Measurements from ENCODE around the gene GNG13. TPM values are rescaled to one million over a fixed set of nuclear protein-coding genes. Genes with fewer than 3 reads are reported as not detected.

The GNG13 gene
- total and polyA plus RNA-seq, 2 donors (not counting 3 experiments of a cell fraction or from before 2014, with no cell fraction given), result not detected

DNA sequence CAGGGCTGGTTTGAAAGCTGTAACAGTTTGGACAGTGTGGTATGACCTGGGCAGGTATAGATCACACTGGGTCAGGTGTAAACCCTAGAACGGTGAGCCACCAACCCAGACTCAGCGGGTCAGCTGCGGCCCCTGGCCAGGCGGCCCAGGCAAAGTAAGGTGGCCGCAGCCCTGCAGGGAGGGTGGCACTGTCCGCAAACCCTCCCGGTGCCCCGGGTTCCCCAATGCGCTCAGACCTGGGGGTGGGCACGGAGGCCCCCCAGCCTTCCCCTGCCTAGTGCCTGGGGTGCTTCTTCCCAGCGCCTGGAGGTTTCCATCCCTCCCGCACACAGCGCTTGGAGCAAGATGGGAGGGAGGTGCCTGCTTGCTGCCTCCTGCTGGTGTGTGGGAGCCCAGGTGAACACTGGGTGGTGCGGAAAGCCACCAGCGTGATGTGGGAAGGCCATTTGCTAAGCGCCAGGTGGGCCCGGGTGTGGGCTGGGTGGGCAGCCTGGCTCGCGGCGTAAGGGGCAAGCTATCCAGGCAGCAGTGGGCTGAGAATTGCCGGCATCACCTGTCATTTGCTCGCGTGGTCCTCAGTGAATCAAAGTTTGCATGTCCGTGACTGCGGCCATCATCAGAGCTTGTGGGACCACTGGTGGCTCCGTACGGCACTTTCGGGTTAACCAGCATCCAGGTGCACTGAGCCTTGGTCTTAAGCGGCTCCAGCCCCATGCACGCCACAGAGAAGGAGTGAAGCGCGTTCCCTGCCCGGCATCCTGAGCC lies 47.3 kb upstream of the GNG13 start:
- Histone ChIP-seq H3K79me2 (ENCODE audit: control insufficient read depth, insufficient read depth, low read length) (no peaks in the 10 kb centered on the region), H3K27me3 (ENCODE audit: control insufficient read depth in 2 of 2, insufficient read depth in 2 of 2, low read length in 2 of 2) (no peaks in the 10 kb centered on the region), H3K4me2 (ENCODE audit: insufficient read depth, low read length) (no peak overlapping the region), H4K20me1 (replicated peaks; ENCODE audit: control insufficient read depth, extremely low read depth, insufficient read depth, low read length) (no peaks in the 10 kb centered on the region), H3K4me3 (replicated peaks in 1 of 3; ENCODE audit: insufficient read depth in 1 of 3, low read depth in 1 of 3, low read length in 3 of 3) (no peak overlapping the region), H2AFZ (ENCODE audit: low read depth, low read length) (no peak overlapping the region), H3K9me1 (replicated peaks; ENCODE audit: control insufficient read depth, extremely low read depth, insufficient read depth, low read length) (no peaks in the 10 kb centered on the region), H3K27ac (ENCODE audit: insufficient read depth, low read depth, low read length) (no peak overlapping the region), H3K4me1 (ENCODE audit: control insufficient read depth, extremely low read depth, insufficient read depth, low read length) (no peaks in the 10 kb centered on the region), H3K9ac (replicated peaks; ENCODE audit: extremely low read depth, insufficient read depth, low read length) (no peak overlapping the region), H3K9me3 (replicated peaks; ENCODE audit: control insufficient read depth, insufficient read depth, low read length) (peaks cover 3% of the 10 kb centered on the region), H3K36me3 (ENCODE audit: control insufficient read depth in 2 of 2, extremely low read depth in 1 of 2, insufficient read depth in 2 of 2, low read length in 2 of 2) (no peaks in the 10 kb centered on the region)
- CTCF ChIA-PET, result no interaction called here
- POLR2A ChIA-PET, result no interaction called here
- TF ChIP-seq, protein P1, sequence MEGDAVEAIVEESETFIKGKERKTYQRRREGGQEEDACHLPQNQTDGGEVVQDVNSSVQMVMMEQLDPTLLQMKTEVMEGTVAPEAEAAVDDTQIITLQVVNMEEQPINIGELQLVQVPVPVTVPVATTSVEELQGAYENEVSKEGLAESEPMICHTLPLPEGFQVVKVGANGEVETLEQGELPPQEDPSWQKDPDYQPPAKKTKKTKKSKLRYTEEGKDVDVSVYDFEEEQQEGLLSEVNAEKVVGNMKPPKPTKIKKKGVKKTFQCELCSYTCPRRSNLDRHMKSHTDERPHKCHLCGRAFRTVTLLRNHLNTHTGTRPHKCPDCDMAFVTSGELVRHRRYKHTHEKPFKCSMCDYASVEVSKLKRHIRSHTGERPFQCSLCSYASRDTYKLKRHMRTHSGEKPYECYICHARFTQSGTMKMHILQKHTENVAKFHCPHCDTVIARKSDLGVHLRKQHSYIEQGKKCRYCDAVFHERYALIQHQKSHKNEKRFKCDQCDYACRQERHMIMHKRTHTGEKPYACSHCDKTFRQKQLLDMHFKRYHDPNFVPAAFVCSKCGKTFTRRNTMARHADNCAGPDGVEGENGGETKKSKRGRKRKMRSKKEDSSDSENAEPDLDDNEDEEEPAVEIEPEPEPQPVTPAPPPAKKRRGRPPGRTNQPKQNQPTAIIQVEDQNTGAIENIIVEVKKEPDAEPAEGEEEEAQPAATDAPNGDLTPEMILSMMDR (IDR thresholded peaks at IDR 0.05; ENCODE audit: extremely low read depth in 1 of 2, insufficient read depth in 1 of 2, low read depth in 1 of 2, low read length in 2 of 2), result no peak
- no peak for TF ChIP-seq MYC (IDR thresholded peaks at IDR 0.05; ENCODE audit: low read depth, low read length)
- no peak for TF ChIP-seq JUN (IDR thresholded peaks at IDR 0.05; ENCODE audit: borderline replicate concordance, insufficient read depth, insufficient read length, low read depth)
- TF ChIP-seq, protein P2, sequence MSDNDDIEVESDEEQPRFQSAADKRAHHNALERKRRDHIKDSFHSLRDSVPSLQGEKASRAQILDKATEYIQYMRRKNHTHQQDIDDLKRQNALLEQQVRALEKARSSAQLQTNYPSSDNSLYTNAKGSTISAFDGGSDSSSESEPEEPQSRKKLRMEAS (IDR thresholded peaks at IDR 0.05; ENCODE audit: insufficient read depth, insufficient read length), result no peak
- TF ChIP-seq FOS (IDR thresholded peaks at IDR 0.05; ENCODE audit: borderline replicate concordance, insufficient read depth, low read length), result no peak
- no peak for TF ChIP-seq EZH2 (IDR thresholded peaks at IDR 0.05; ENCODE audit: borderline replicate concordance, low read depth, low read length, severe bottlenecking)
- no peak for TF ChIP-seq POLR2A (IDR thresholded peaks at IDR 0.05; ENCODE audit: low read depth, low read length)
- intact Hi-C loops (cut with micrococcal nuclease) (no loop called here), dilution Hi-C loops (cut with MboI; ENCODE audit: extremely low pct_ligation_motif_present, low sequenced_read_pairs) (no loop called here)
- no TSS peak for BruUV-seq (replicated peaks)
- no peak for FAIRE-seq
- no peak for DNase-seq (ENCODE audit: low read depth, low spot score)
